Measurements from ENCODE around the gene CHN2.

The CHN2 gene

GRCh38 chr7:29479301-29480200 is 285.0 kb downstream of the CHN2 start:
- ATAC-seq = no peak

DNA sequence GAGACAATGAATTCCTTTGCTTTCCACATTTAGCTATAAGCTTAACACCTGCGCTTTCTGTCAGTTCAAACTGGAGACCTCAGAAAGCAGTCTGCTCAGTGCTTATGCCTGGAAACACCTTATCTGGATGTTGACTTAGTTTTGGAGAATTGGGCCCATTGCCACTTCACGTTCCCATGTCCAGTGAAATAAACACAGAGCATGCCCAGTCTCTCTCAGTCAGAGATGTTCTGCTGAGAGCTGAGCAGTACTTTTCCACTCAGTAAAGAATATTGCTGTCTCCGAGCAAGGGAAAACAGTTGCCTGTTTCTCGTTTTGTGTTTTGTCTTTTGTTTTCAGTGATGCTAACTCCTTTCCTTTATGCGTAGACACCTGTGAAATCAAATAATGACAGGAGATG is 285.9 kb downstream of the CHN2 start:
- no peak for ATAC-seq

DNA sequence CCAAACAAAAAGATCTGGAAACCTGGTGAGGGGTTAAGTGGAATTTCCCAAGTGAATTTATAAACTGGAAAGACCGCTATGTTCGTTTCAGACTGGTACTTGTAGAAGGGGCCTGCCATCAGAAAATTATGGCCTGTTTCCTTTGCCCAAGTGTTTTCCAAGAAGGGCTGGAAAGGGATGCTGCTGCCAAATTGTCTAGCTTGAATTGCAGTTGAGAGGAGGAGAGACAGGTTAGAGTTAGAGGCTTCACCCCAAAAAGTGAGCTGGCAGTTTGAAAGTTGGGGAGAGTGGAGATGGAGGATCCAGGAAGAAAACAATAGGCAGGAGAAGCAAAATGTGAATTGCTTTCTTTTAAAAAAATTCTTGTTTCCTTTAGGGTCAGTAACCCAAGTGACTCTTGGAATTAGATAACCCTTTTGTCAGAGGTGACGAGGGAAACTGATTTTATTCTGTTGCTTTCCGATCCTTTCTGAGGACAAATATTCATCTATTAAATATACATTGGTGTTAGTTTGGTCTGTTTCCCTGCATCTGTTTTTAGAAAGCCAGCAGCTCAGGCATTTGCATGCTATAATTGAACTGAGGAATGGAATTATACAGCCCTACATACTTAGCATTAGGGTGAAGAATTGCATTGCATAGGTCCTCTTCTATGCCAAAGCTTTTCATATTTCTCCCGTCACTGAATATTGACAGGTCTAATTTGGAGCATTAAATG is 286.5 kb downstream of the CHN2 start:
- no peak for ATAC-seq

DNA sequence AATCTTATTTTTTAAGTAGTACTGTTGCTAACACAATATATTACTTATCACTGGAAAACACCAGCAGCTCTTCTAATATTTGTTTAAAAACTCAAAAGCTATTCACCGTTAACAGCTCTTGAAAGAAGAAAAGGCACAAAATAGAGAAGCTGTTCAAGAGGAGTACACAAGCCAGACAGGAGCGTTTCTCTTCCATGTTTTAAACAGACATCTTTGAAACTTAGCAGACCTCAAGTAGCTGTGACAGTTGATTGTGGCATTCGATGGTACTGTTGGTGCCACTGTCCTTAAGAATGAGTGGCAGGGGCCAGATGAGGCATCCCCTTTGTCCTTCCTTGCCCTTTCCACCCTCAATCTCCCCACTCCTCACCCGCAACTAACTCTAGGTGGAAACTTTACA is 287.5 kb downstream of the CHN2 start:
- ATAC-seq = no peak

- ATAC-seq = no peak
Measured at GRCh38 chr7:29483219-29484104, 288.9 kb downstream of the CHN2 start.

DNA sequence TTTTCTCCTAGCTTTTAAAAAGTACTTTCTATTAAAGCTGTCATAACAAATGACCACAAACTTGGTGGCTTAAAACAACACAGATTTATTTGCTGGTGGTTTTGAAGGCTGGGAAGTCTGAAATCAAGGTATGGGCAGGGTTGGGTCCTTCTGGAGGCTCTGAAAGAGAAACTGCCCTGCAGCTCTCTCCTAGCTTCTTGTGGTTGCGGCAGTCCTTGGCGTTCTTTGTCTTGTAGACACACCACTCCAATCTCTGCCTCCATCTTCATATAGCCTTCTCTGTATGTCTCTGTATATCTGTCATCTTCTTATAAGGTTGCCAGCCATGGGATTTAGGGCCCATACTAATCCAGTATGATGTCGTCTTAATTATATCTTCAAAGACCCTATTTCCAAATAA is 289.7 kb downstream of the CHN2 start:
- ATAC-seq = no peak

GRCh38 chr7:29485339-29486190 is 291.0 kb downstream of the CHN2 start:
- no peak for ATAC-seq

- ATAC-seq = no peak
Measured at GRCh38 chr7:29486191-29486700, 291.7 kb downstream of the CHN2 start.

DNA sequence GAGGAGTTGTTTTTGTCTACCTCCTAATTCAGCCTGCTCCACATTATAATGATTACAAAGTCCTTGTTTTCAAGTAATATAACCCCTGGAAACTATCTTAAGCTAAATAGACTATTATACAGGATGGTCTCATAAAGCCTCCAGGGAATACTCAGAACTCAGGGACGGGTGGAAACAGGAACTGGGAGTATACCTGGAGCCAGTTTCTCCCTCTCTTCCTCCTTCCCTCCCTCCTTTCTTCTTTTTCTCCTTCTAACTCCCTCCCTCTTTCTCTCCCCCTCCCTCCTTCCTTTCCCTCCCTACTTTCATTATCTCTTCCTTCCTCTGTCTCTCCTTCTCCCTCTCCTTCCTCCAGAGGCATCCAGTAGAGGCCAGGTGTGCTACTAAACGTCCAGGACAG is 292.8 kb downstream of the CHN2 start:
- ATAC-seq = no peak

DNA sequence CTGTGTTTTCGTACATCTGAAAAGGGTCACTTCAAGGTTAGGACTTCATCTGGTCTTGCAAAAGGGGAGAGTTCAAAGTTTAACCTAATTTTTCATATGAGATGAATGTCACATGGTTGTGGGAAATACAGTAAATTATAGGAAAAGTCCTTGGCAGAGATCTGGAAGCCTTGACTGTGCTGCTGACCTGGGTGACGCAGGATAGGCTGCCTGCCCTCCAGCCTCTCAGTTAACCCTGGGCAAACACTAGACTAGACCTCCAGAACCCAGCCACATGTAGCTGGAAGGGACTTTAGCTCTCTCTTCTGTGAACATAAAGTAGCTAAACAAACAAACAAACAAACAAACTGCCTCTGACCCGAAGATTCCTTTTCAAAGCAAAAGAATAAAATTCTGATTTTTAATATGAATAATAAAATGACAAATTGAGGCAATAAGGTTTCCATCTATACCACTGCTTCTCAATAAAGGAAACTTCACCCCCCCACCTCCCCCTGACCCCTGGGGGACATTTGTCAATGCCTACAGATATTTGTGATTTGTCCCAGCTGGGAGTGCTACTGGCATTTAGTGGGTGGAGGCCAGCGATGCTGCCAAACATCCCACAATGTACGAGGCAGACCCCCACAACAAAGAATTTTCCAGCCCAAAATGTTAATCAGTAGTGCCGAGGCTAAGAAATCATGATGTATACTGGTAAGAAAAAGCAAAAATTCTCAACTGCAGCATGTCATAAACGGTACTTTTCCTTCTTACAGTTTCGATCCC is 293.8 kb downstream of the CHN2 start:
- no peak for ATAC-seq

GRCh38 chr7:29488977-29489376 is 294.4 kb downstream of the CHN2 start:
- no peak for ATAC-seq

DNA sequence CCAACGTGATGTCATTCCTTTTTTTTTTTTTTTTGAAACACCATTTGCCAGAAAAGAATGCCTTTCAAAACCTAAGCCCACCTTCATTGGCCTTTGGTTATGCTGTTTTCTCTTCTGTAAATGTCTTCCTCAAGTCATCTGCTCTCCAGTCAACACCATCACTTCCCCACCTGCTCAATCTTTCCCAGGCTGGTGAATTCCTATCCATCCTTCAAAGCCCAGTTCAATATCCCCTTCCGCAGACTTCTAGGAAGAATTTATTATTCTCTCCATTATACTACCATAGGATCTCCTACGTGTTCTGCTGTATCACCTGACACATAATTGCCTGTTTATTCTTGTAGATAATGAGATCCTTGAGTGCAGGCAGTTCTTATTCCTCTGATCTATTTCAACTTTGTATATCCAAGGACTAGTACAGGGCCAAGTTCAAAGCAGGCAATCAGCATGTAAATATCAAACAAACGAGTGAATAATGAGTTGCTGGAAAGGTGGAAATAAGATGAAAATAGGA is 295.6 kb downstream of the CHN2 start:
- ATAC-seq = no peak

- ATAC-seq = no peak
Measured at GRCh38 chr7:29494350-29494749, 299.8 kb downstream of the CHN2 start.

GRCh38 chr7:29495653-29496052 is 301.1 kb downstream of the CHN2 start:
- ATAC-seq = no peak

DNA sequence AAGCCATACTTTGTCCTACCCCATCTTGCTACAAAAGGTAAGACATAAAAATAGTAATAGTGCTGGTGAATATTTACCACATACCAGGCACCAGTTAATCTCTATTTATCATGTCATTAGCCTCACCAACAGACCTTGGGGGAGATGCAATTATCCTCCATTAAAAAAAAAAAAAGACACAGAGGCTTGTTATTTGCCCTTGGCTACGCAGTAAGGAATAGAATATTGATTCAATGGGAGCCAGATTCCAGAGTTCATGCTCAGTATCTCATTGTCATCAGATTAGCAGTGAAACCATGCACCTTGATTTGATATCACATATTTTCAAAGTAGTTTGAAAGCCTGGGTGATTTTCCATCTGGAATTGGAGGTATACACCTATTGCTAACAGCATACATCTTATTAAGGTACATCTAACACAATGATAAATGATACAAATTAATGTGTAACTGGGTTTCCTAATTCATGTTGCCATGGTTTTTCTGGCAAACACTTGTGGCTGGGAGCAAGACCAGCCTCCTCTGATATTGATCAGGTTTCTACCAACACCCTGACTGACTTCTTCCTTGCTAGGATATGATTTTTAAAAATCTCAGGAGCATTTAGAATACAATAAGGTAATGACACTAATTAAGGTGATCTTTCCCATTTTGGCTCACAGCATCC is 301.9 kb downstream of the CHN2 start:
- no peak for ATAC-seq

- ATAC-seq = no peak
Measured at GRCh38 chr7:29499932-29500331, 305.4 kb downstream of the CHN2 start.

- ATAC-seq = no peak
Measured at GRCh38 chr7:29500719-29501118, 306.1 kb downstream of the CHN2 start.

DNA sequence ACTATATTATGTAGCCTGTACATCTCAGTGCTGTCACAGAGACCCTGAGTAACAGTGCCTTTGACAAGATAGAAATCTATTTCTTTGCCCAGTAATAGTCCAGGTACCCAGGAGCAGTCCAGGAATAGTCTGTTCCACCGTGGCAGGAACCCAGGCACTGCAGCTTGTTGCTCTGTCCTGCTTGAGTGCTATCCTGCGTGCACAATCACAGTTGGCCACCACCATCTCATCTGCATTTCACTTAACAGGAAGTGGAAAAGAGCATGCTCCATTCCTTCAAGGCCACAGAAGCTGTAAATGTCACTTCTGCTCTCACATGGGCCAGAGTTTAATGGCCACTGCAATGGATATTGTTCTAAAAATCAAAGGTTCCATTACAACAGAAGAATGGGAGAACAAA is 307.6 kb downstream of the CHN2 start:
- no peak for ATAC-seq

- no peak for ATAC-seq
Measured at GRCh38 chr7:29505931-29506330, 311.4 kb downstream of the CHN2 start.

DNA sequence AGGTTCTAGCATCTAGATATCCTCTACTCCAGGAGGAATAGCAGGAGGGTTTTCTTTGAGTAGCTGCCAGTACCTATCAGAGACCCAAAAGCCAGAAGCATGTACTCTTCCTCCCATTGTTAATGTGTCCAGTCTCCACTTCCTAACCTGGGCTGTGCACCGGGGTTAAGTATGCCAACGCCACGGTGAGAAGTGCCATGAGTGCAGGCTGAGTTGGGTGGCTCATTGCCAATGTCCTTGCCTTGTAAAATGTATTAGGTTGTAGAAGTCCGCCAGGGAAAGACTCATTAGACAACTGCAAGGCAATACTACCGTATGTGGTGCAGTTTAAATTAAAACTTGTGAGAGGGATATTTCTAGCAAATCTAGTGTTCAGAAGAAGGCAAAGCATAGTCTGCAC is 314.0 kb downstream of the CHN2 start:
- no peak for ATAC-seq

Data from activated CD4-positive, CD25-positive, alpha-beta regulatory T cell treated with anti-CD3 and anti-CD28 coated beads, Interleukin-2, amount 50 U/mL, for 24 hours (primary cell).